SK-N-SH (cell line): Measurements from ENCODE around the gene TCHP.

Experiments
- CTCF ChIP-seq: fragments of 200-600 bp; sonication (generic); IDR thresholded peaks from 2 replicates; pipeline ENCODE4 v1.6.1; 2017; ENCODE audit warnings: antibody characterized with exemption, mild to moderate bottlenecking, moderate library complexity
- POLR2AphosphoS5 ChIP-seq: IDR thresholded peaks from 2 replicates; pipeline ENCODE4 v1.6.1; 2012; ENCODE audit warnings: low read depth, low read length

DNA sequence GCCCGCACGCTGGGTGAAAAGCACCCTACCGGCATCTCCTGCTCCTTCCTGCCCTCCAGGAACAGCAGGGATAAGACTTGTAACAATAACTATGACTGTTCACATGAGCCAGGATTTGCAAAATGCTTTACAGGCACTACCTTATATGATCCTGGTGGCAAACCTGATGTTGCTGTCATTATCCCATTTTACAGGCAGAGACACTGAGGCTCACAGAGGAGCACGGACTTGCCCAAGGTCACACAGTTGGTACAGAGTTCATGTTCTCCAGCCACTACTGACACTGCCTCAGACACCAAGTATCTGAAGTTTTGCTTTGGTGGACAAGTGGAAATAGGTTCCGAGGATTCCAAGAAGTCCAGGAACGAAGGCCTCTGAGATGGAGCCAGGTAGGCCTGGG, 42.4 kb upstream of the TCHP start:
- no peak for TF ChIP-seq CTCF
- no peak for TF ChIP-seq POLR2AphosphoS5
